AG04449 (cell line): ENCODE results near the gene LINGO1.

Experiments used
- CTCF ChIA-PET: fragments of 350-600 bp; formaldehyde crosslinking; extraction: SDS; loops from one replicate; lab custom pipeline; 2021; ENCODE audit warnings: antibody characterized with exemption; lab: Yijun Ruan, JAX
- POLR2A ChIA-PET: fragments of 400-600, 350-600 bp; formaldehyde crosslinking; extraction: SDS; loops from one replicate; lab custom pipeline; 2020; ENCODE audit warnings: antibody characterized with exemption, inconsistent platforms; lab: Yijun Ruan, JAX
- DNase-seq: peaks from one replicate; pipeline ENCODE4 v3.0.0-alpha.2; 2010; ENCODE audit warnings: low read depth, low spot score
- H3K4me3 ChIP-seq: 2 replicates; pipeline ENCODE4 v1.5.1; 2011; ENCODE audit warnings: low read depth, mild to moderate bottlenecking, control low read depth, low read length
- TF ChIP-seq, protein P1 (sequence below): IDR thresholded peaks from one replicate; pipeline ENCODE4 v1.5.1; 2011; ENCODE audit warnings: mild to moderate bottlenecking, moderate library complexity, low read length, control low read depth, inconsistent platforms; ENCODE audit not compliant: insufficient read depth; ENCODE audit errors: missing control alignments

LINGO1 gene

DNA sequence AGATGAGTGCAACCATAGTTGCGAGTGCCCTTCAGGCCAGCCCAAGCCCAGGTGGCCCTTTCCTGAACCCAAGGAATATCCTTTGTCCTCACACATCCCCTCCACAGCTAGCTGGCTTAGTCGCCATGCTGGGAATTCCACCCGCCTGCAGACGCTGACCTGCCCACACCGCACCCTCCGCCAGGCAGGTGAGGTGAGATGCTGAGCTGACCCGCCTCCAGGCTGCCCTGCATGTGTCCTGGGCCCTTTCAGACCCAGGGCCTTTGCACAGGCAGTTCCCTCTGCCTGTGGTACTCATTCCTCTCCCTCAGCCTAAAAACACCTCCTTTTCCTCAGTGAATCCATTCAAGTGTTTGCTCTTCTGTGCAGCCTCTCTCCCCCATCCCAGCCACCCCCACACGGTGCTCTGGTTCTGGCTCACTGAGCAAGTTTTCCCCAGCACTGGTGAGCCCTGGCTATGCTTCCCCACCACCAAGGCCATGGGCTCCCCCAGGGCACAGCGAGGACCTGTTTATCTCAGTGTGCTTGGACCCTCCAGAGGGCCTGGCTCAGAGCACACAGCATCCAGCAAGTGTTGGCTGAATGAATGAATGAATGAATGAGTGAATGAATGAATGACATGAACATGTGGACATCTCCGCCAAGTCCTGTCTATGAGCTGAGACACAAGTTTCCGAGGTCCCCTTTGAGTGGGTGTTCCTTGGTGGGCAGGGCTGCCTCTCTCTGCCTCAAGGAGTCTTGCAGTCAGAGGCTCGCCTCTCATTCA is 33.0 kb upstream of the LINGO1 start:
- ChIA-PET CTCF (interaction anchor here (1.5 kb wide), 1 partner anchor 31 kb away, joined by 8 read pairs; no protein-coding TSS in a partner anchor), POLR2A (no interaction called here)
- DNase-seq: no peak
- no peak overlapping the region for H3K4me3 ChIP-seq
- TF ChIP-seq, protein P1, sequence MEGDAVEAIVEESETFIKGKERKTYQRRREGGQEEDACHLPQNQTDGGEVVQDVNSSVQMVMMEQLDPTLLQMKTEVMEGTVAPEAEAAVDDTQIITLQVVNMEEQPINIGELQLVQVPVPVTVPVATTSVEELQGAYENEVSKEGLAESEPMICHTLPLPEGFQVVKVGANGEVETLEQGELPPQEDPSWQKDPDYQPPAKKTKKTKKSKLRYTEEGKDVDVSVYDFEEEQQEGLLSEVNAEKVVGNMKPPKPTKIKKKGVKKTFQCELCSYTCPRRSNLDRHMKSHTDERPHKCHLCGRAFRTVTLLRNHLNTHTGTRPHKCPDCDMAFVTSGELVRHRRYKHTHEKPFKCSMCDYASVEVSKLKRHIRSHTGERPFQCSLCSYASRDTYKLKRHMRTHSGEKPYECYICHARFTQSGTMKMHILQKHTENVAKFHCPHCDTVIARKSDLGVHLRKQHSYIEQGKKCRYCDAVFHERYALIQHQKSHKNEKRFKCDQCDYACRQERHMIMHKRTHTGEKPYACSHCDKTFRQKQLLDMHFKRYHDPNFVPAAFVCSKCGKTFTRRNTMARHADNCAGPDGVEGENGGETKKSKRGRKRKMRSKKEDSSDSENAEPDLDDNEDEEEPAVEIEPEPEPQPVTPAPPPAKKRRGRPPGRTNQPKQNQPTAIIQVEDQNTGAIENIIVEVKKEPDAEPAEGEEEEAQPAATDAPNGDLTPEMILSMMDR: no peak

DNA sequence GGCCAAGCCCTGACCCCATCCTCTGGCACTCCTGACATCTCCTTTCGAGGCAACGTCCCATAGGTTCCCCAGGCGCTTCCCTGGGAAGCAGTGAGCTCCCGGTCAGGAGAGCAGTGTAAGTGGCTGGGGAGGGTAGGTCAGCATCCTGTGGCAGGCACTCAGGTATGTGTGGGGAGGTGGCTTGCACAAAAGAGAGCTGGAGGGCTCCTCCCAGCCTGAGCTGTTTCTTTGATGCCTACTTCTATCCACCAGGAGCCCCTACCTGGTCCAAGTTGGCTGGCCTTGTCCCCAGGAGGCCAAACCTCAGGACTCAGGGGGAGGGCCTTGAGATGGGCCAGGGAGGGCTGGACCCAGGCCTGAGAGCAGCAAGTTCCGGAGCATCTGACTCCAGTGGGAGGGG is 31.7 kb upstream of the LINGO1 start:
- no peak for DNase-seq
- TF ChIP-seq, protein P1: no peak
- POLR2A ChIA-PET: no interaction called here
- H3K4me3 ChIP-seq: no peak overlapping the region
- CTCF ChIA-PET: interaction anchor here (1.5 kb wide), 1 partner anchor 30 kb away, joined by 8 read pairs; no protein-coding TSS in a partner anchor

DNA sequence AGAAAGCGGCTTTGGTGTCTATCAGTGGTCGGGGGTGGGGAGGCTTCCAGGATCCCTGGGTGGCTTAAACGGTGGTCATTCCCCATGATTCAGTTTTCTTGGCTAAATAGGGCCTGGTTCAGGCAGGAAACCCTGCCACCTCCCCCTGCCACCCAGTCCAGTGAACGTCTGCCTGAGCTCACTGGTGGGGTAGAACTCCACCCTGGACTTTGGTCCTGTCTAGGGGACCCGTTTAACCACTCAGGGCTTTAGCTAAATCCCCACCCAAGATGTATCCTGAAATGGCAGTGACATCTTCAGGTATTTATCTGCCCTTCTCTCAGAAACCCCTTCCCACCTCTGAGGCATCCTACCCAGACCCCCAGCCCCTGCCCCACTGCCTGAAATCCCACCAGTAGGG is 30.5 kb upstream of the LINGO1 start:
- H3K4me3 ChIP-seq: no peak overlapping the region
- ChIA-PET CTCF (interaction anchor here (1.0 kb wide), 1 partner anchor 30 kb away, joined by 3 read pairs; no protein-coding TSS in a partner anchor), POLR2A (no interaction called here)
- no peak for DNase-seq
- TF ChIP-seq, protein P1: no peak

DNA sequence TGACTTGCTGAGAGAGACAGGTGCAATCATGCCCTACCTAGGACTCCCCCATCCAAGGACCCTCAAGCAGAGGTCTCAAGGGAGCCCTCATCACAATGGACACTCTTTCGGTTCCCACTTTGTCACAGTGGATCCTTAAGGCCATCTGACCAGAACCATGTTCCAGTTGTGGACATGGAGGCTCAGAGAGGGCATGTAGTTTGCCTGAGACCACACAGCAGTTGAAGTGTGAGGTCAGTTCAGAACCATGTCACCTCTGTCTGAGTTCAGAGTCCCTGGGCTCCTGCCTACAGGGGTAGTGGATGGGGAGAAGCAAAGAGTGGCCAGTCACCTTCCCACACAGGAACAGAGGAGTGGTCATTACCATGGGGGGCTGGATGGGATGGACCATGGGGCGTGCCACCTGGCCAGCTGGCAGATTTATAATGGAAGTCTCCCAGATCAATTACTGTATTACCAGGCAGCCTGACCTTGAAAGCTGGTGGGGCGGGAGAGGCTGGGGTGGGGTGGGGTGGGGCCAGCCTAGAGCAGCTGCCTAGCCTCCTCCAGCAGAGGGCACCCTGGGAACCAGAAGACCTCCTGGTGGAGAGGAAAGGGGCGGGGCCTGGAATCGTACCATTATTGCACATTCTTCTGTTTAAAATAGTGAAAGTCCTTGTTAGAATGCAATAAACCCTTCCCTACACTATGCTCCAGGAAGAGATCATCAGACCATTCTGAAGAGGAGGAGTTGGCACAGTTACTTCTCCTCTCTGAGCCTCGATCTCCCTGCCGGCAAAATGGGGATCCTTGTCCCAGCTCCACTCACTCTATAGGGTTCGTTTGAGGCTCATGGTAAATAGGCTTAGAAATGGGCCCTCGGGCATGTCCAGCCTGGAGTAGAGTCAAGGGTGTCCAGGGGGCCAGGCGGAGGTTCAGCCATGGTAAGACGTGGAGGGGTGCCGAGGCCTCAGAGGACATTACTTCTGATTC is 26.9 kb upstream of the LINGO1 start:
- H3K4me3 ChIP-seq: no peak overlapping the region
- CTCF ChIA-PET: interaction anchor here (0.9 to 3.2 kb wide), 3 partner anchors 13 to 162 kb away, joined by 4 to 13 read pairs (median 11); partner anchors contain the start of gene LINGO1
- TF ChIP-seq, protein P1: peak; percentile 34
- POLR2A ChIA-PET: no interaction called here
- DNase-seq: no peak

DNA sequence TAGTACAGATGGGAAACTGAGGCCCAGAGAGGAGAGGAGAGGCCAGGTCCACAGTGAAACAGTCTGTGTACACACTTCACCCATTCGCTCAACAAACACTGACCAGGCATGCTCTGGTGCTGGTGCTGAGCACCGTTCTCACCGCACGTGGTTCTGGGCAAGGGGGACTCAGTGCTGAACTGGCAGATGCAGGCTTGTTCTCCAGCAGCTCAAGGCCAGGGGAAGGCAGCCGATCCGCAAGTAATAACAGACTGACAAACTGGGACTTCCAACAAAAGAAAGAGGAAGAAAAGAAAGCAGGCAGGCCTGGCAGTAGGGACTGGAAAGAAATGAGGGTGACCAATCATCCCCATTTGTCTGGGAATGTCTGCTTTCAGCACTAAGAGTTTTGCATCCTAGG is 25.6 kb upstream of the LINGO1 start:
- TF ChIP-seq, protein P1: no peak
- no peak for DNase-seq
- CTCF ChIA-PET: interaction anchor here (1.3 to 3.2 kb wide), 4 partner anchors 12 to 25 kb away, joined by 3 to 13 read pairs (median 12); partner anchors contain the start of gene LINGO1
- POLR2A ChIA-PET: no interaction called here
- H3K4me3 ChIP-seq: no peak overlapping the region
